Fibroblast of pulmonary artery (primary cell): Measurements from ENCODE around the gene DNLZ.

Experiments
- DNase-seq: peaks from one replicate; pipeline ENCODE4 v3.0.0-alpha.2; 2010; ENCODE audit warnings: low read depth
- H3K4me3 ChIP-seq: replicated peaks from 2 replicates; pipeline ENCODE4 v1.5.1; 2011; ENCODE audit warnings: low read depth, mild to moderate bottlenecking, control low read depth, low read length, moderate library complexity
- TF ChIP-seq, protein P1 (sequence below): IDR thresholded peaks from 2 replicates; pipeline ENCODE4 v1.5.1; 2011; ENCODE audit warnings: mild to moderate bottlenecking, control low read depth, low read length, inconsistent platforms; ENCODE audit errors: missing control alignments

DNLZ gene

DNA sequence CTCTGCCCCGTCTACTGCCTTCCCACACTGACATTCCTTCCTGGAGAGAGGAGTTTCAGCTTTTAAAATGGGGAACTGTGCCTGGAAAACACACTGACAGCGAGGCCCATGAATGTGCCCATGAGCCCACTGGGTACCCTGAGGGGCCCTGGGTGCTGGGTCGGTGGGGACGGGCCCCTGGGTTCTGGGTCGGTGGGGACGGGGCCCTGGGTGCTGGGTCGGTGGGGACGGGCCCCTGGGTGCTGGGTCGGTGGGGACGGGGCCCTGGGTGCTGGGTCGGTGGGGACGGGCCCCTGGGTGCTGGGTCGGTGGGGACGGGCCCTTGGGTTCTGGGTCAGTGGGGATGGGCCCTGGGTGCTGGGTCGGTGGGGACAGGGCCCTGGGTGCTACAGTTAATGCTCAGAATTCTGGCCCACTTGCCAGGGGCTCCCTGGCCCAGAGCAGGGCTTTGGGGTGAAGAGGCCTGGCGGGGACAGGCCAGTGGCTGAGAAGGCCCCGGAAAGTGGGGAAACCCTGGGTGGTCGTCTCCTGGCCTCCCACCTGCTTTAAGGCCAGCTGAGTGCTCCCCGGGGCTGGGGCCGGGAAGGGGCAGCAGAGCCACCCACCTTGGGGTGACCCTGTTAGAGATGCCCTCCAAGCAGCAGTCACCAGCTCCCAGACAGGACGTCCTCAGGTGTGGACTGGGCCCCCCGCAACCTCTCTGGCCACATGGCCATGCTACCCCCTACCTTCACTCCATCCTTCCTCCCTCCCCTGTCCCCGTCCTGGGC lies 33.7 kb downstream of the DNLZ start:
- H3K4me3 ChIP-seq = no peak overlapping the region
- DNase-seq = no peak
- TF ChIP-seq, protein P1, sequence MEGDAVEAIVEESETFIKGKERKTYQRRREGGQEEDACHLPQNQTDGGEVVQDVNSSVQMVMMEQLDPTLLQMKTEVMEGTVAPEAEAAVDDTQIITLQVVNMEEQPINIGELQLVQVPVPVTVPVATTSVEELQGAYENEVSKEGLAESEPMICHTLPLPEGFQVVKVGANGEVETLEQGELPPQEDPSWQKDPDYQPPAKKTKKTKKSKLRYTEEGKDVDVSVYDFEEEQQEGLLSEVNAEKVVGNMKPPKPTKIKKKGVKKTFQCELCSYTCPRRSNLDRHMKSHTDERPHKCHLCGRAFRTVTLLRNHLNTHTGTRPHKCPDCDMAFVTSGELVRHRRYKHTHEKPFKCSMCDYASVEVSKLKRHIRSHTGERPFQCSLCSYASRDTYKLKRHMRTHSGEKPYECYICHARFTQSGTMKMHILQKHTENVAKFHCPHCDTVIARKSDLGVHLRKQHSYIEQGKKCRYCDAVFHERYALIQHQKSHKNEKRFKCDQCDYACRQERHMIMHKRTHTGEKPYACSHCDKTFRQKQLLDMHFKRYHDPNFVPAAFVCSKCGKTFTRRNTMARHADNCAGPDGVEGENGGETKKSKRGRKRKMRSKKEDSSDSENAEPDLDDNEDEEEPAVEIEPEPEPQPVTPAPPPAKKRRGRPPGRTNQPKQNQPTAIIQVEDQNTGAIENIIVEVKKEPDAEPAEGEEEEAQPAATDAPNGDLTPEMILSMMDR = no peak

DNA sequence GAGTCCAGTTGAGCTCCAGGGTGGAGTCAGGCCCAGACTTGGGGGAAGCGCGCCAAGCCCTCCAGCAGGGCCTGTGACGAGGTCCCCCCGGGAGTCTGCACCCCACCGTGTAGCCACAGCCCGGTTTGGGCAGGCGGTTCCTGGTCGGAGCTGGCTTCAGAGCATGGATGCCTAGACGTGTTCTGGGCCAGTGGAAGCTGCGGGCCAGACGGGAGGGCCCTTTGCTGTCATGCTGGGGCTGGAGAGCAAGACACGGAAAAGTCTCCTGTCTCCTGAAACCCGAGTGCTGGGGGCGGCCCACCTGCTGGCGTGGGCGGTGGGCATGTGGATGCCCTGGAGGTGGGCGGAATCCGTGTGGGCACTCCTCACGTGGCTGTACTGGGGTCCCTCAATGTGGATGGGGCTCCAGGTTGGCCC lies 34.3 kb downstream of the DNLZ start:
- no peak for DNase-seq
- H3K4me3 ChIP-seq = peak overlapping the region; percentile 73
- TF ChIP-seq, protein P1 = no peak

DNA sequence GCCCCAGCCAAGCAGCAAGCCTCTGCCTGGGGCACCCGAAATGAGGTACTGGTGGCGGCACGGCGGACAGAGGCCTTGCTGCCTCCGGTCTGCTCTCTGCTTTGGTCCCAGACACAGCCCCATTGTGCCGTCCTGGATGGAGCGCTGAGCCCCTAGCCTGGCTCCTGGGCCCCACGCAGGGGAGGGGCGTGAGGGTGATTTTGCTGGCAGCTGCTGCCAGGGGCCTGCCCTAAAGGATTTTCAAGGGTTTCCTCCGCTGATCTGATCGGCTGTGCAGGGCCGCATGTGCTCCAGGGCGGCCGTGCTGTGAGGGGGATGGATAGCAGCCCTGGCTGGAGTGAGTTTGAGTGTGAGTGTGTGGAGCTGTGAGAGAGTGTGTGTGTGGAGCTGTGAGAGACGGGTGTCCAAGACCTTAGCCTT lies 34.9 kb downstream of the DNLZ start:
- DNase-seq = peak; percentile 60
- peak overlapping the region; percentile 73 for H3K4me3 ChIP-seq
- TF ChIP-seq, protein P1 = no peak

DNA sequence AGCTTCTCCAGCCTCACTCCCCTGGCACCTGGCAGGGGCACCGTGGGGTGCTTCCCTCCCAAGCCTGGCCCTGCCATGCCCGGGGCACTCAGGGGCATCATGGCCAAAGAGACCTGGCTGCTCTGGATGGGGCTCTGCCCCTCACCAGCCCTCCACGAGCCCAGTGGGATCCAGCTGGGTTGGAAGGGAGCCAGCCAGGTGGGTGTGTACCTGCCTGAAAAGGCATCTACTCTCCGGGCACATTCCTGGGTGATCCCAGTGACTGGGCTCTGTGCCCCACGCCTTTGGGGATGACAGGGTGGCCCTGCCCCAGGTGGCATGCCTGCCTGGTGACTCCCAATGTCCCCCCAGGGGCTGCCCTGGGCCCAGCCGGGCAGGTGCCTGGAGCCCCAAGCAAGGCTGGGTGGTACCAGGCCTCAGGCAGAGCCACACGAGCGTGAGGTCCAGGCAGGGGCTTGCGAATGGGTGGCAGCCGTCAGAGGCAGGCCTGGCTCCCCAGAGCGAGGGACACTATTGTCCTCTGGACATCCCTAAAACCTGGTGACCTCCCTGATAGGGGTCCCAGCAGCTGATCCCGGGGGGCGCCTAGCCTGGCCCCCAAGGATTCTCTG lies 35.4 kb downstream of the DNLZ start:
- H3K4me3 ChIP-seq = peak overlapping the region; percentile 73
- TF ChIP-seq, protein P1 = no peak

DNA sequence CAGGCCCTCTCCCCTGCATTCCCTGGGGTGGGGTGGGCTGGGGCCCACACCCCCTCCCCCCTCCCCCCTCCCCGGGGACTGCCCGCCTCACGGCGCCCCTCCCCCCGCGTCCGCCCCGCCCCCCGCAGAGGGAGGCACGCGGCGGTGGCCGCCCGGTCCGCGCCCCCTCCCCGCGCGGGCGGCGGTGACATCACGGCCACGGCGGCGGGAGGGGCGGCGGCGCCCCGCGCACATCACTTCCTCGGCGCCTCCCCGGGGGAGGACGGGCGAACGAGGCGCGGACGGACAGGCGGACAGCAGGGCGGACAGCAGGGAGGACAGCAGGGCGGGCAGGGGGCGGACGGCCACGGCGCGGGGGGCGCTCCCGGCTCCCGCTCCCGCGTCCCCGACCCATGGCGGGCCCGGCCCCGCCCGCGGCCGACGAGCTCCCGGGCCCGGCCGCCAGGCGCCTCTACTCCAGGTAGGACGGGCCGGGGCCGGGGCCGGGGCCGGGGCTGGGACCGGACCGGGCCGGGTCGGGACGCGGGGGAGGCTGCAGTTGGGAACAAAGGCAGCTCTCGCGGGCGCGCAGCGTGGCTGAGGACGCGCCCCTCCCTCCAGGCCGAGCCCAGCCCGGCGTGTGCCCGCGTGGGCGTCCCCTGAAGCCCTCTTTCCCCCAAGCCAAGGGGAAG lies 36.1 kb downstream of the DNLZ start, which contains the start of gene GPSM1:
Gene GPSM1, plus strand, starts transcription at position 236 of the 671 bp plus-strand sequence. Its CDS starts 157 bp downstream, at position 393.
- DNase-seq = peak; percentile 55
- peak within 1 kb of the TSS; percentile 73 for H3K4me3 ChIP-seq
- TF ChIP-seq, protein P1 = no peak

More for the DNA sequence above, 35.4 kb downstream of the DNLZ start:
- DNase-seq = no peak

DNA sequence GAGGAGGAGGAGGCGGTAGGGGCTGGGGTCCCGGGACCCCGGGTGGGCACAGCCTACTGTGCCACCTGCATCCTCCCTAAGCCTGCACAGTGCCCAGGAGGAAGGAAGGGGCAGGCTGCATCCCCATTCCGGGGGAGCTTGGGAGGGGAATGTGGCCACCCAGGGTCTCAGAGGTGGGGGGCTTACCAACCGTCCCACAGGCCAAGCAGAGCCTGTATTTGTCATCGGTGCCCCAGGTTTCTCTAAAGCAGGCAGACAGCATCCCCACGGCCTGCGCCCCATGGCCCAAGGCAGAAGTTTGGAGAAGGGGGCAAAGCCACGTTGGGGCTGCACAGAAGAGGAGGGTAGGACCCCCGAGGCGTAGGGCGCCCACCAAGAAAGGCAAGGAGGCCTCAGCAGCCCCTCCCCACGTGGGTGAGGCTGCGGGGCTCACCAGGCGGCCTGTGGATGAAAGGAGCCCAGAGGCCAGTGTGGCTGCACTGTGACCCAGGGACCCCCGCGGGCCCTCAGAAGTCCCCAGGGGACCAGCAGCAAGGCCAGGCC lies 36.7 kb downstream of the DNLZ start:
- DNase-seq = no peak
- H3K4me3 ChIP-seq = peak overlapping the region; percentile 73

More for the DNA sequence above, 36.7 kb downstream of the DNLZ start:
- TF ChIP-seq, protein P1 = no peak
